RWPE1 (cell line): ENCODE data around the gene RESP18.

ENCODE experiments used
- CTCF ChIA-PET: fragments of 350-600 bp; sonication (Branson Sonifier 250); formaldehyde crosslinking; extraction: SDS; loops from one replicate; lab custom pipeline; 2021; lab: Yijun Ruan, JAX
- POLR2A ChIA-PET: fragments of 400-600 bp; formaldehyde crosslinking; extraction: SDS; loops from one replicate; lab custom pipeline; 2020; ENCODE audit warnings: antibody characterized with exemption; ENCODE audit not compliant: low non-redundant PET; lab: Yijun Ruan, JAX
- DNase-seq: peaks from one replicate; pipeline ENCODE4 v3.0.0; 2012; ENCODE audit warnings: low spot score
- H3K27ac ChIP-seq: fragments of 450-650 bp; 2 replicates; pipeline ENCODE4 v1.5.1; 2017
- CTCF ChIP-seq: fragments of 450-650 bp; conservative IDR thresholded peaks from 2 replicates; pipeline ENCODE4 v1.5.1; 2017; ENCODE audit warnings: low read depth, mild to moderate bottlenecking

RESP18 gene

GRCh38 chr2:219299372-219299760 lies 33.2 kb downstream of the RESP18 start:
- H3K27ac ChIP-seq: no peak overlapping the region
- DNase-seq: no peak
- POLR2A ChIA-PET: no interaction called here
- CTCF ChIA-PET: interaction anchor here (0.5 to 2.8 kb wide), 11 partner anchors 12 to 726 kb away, joined by 3 to 15 read pairs (median 3); partner anchors contain the start of genes ANKZF1, ATG9A, DNAJB2 and TUBA4A
- no peak for TF ChIP-seq CTCF

GRCh38 chr2:219298759-219299371 lies 33.7 kb downstream of the RESP18 start:
- peak; percentile 97 for TF ChIP-seq CTCF
- peak; percentile 91 for DNase-seq
- ChIA-PET CTCF (interaction anchor here (0.5 to 2.8 kb wide), 12 partner anchors 13 to 725 kb away, joined by 3 to 15 read pairs (median 4); partner anchors contain the start of genes ANKZF1, ATG9A, DNAJB2 and TUBA4A), POLR2A (no interaction called here)
- H3K27ac ChIP-seq: no peak overlapping the region

- no peak for DNase-seq
- ChIA-PET POLR2A (no interaction called here), CTCF (interaction anchor here (0.6 to 2.8 kb wide), 5 partner anchors 20 to 412 kb away, joined by 3 to 15 read pairs (median 4); partner anchors contain the start of gene DNAJB2)
- H3K27ac ChIP-seq: no peak overlapping the region
- no peak for TF ChIP-seq CTCF
Observed at GRCh38 chr2:219297766-219298456, 34.6 kb downstream of the RESP18 start.

- POLR2A ChIA-PET: no interaction called here
- TF ChIP-seq CTCF: no peak
- DNase-seq: no peak
- H3K27ac ChIP-seq: no peak overlapping the region
- CTCF ChIA-PET: interaction anchor here (0.6 to 1.8 kb wide), 3 partner anchors 45 to 125 kb away, joined by 3 to 7 read pairs (median 4); no protein-coding TSS in a partner anchor
Observed at GRCh38 chr2:219296631-219297391, 35.7 kb downstream of the RESP18 start.

GRCh38 chr2:219296142-219296541 lies 36.4 kb downstream of the RESP18 start:
- H3K27ac ChIP-seq: no peak overlapping the region
- ChIA-PET CTCF (interaction anchor here (0.7 to 2.1 kb wide), 2 partner anchors 11 to 111 kb away, joined by 3 to 37 read pairs; no protein-coding TSS in a partner anchor), POLR2A (no interaction called here)
- no peak for TF ChIP-seq CTCF
- no peak for DNase-seq
